ENCODE data around the gene TPO.
"Not testable (repeated sequence)": the region's sequence is repeated elsewhere in the genome, so short reads cannot be mapped to it uniquely, and the experiment has no call there.

Gene TPO

DNA sequence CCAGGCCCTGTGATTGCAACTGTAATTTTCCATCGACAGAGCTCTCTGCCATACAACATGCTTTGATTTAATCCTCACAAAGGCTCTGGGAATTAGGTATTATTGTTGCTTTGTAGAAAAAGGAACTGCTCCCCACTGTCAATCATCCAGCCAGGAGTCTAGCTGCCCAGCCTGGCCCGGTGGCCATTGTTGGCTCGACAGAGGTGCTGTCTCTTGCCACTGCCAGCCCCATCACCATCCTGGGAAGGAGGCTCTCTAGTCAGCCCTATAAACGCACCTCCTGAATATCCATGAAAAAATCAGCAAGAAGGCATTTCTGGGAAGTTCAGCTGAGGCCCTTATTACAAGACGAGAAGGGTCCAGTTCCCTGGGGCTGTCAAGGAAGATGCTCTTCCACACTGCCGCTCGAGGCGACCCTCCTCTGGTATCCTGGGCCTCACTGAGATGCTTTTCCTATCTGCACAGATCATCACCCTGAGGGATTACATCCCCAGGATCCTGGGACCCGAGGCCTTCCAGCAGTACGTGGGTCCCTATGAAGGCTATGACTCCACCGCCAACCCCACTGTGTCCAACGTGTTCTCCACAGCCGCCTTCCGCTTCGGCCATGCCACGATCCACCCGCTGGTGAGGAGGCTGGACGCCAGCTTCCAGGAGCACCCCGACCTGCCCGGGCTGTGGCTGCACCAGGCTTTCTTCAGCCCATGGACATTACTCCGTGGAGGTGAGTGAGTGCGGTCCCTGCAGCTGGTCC, 71.0 kb downstream of the TPO start:
- no peak for DNase-seq (ENCODE audit: low read depth)

DNA sequence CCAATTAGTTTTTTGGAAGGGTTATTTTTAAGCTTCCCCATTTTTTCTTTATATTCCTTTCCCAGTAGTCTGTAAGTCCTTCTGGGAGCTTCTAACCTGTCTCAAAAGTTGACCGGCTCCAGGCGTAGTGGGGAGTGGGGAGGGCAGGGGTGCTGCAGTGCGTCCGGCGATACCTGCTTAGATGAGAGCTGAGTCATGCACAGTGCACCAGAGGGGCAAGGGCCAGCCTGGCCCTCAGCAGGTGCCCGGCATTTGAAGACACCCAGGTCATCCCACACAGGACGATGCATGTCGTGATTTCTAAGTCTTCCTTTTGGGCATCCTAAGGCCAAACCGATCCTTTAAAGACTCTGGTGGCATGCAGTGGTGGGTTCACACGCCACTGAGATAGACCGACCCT, 73.4 kb downstream of the TPO start:
- no peak for DNase-seq (ENCODE audit: low read depth)

DNA sequence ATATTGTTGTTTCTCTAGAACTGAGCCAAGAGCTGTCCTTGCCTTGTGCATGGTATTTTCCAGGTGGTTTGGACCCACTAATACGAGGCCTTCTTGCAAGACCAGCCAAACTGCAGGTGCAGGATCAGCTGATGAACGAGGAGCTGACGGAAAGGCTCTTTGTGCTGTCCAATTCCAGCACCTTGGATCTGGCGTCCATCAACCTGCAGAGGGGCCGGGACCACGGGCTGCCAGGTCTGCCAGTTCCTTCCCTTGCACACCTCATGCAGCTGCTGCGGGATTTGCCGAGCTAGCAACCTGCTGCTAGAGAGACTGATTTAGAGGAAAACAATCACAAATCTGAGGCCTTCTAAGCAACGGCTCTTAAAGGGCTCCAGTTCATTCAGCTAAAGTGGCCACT, 74.5 kb downstream of the TPO start:
- DNase-seq (ENCODE audit: low read depth): no peak

DNA sequence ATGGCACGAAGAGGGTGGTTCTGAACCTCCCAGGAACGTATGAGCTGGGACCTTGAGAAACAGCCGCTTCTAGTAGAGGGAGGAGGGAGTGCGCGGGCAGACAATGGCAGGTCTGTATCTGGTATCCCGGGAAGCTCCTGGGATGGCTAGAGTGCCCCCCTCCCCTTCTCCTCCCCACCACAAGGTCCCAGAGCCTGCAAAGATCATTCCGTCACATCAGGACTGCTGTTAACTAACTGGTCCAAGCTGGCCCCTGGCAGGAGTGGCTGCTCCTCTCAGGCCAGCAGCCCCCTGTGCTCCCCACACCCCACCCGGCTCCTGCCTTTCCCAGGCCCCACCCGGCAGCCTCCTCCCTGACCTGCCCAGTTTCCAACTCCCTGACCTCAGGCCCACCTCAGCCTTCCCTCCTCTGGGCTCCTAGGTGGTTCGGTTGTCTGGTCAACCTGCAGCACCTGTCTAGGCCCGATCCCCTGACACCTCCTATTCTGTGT, 75.0 kb downstream of the TPO start:
- DNase-seq (ENCODE audit: low read depth): no peak

DNA sequence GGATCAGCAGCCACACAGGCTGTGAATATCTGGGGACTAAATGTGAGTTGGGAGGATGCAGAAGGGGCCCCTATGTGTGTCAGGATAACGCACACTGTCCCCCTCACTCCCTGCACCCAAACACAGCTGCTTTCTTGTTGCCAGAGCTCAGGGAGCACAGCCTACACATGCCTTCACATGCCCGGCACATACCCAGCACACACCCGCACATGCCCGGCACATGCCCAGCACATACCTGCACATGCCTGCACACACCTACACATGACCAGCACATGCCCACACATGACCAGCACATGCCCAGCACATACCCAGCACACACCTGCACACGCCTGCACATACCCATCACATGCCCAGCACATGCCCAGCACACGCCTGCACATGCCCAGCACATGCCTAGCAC, 75.6 kb downstream of the TPO start:
- DNase-seq (ENCODE audit: low read depth): no peak

DNA sequence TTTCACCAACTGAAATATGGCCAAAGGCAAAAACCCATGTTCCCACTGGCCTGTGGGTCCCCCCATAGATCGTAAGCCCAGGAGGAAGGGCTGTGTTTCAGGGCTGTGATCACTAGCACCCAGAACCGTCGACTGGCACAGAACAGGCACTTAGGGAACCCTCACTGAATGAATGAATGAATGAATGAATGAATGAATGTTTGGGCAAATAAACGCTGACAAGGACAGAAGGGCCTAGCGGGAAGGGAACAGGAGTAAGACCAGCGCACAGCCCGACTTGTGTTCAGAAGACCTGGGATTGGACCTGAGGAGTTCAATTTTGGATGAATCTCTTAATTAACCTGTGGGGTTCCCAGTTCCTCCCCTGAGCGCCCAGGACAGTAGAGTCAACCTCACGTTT, 76.2 kb downstream of the TPO start:
- DNase-seq (ENCODE audit: low read depth): no peak

DNA sequence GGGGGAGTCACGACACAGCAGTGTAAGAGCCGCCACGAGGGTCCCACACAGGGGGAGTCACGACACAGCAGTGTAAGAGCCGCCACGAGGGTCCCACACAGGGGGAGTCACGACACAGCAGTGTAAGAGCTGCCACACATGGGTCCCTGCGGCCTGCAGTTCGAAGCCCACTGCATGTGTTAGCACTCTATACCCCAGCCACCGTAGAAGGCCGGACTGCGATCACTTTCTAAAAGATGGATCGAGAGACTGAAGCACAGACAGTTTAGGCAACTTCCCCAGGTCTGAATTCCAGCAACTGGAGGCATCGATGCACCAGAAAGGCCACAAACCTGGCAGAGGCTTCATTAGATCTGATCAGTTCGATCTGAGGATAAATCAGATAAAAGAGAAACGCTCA, 77.1 kb downstream of the TPO start:
- DNase-seq (ENCODE audit: low read depth): not testable (repeated sequence)

DNA sequence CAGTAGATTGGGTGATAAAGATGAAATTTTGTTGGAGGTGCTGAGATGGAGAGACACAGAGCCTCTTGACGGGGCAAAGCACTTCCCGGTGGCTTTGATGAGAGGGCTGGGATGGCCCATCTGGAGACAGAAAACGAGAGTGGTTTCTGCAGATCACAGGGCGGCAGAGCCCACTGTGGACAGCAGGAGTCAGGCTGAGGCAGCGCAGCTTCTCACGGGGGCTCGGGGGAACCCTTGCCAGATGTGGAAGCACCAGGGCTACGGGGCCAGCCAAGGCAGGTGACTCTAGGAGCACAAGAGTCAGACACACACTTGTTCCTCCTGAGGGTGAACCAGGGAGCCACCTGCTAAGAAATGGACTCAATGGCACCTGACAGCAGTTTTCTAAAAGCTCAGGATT, 78.5 kb downstream of the TPO start:
- DNase-seq (ENCODE audit: low read depth): no peak

- DNase-seq (ENCODE audit: low read depth): not testable (repeated sequence)
These were observed 79.0 kb downstream of the TPO start for GRCh38 chr2:1492231-1492630.

GRCh38 chr2:1492711-1493430, 79.6 kb downstream of the TPO start:
- DNase-seq (ENCODE audit: low read depth): no peak

DNA sequence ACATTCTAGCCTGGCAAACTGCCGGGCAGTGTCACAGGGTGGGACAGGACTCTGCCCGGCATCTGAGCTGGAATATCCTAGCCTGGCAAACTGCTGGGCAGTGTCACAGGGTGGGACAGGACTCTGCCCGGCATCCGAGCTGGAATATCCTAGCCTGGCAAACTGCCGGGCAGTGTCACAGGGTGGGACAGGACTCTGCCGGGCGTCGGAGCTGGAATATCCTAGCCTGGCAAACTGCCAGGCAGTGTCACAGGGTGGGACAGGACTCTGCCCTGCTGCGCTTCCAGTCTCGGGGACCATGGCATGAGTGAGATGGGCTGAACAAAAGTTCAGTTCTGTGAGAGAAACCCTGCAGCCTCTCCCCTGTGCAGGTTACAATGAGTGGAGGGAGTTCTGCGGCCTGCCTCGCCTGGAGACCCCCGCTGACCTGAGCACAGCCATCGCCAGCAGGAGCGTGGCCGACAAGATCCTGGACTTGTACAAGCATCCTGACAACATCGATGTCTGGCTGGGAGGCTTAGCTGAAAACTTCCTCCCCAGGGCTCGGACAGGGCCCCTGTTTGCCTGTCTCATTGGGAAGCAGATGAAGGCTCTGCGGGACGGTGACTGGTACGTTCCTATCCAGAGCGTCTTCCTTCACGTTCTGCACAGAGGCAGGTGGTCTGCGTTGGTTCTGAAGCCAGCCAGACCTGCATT, 80.3 kb downstream of the TPO start:
- DNase-seq (ENCODE audit: low read depth): no peak

GRCh38 chr2:1494257-1494656, 81.0 kb downstream of the TPO start:
- no peak for DNase-seq (ENCODE audit: low read depth)

DNA sequence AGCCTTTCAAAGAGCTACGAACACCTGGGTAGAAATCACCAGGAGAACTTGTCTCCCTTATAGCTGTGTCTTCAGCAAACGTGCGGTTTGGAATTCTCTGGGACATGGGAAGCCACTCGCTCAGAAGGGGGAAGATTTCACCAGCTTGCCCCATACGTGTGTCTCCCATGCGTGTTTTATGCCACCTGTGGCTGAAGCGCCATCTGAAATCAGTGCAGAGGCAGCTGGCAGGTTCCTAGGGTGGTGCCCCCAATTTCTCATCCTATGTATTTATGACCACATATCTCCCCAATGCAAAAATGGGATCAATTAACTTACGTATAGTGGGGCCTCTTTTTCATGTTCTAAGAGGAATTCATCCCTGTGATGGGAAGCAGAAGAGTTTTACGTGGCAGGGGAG, 81.6 kb downstream of the TPO start:
- no peak for DNase-seq (ENCODE audit: low read depth)

GRCh38 chr2:1495676-1496358, 82.6 kb downstream of the TPO start:
- DNase-seq (ENCODE audit: low read depth): no peak

GRCh38 chr2:1496359-1496821, 83.1 kb downstream of the TPO start:
- no peak for DNase-seq (ENCODE audit: low read depth)

DNA sequence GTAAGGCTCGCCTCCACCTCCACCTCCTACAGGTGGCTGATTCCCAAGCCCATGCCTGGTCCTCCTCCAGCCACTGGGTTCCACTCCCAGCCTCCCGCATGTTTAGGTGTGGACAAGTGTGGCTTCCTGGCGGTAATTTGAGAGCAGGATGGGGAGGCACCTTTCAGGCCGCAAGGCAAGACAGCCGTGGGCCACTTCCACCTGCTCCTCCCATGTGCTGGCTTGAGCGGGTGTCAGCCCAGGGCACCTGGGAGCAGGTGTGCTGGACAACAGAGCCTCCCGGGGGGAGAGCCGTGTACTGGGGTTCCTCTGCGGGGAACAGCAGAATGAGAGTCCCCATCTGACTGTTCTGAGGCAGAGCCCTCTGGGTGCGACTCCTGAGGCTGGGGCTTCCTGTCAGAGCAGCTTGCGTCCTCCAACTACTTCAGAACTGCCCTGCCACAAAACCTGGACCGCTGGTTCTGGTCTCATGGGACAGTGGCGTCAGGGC, 83.9 kb downstream of the TPO start:
- no peak for DNase-seq (ENCODE audit: low read depth)

- no peak for DNase-seq (ENCODE audit: low read depth)
These were observed 84.9 kb downstream of the TPO start for GRCh38 chr2:1498176-1498575.

- no peak for DNase-seq (ENCODE audit: low read depth)
These were observed 86.0 kb downstream of the TPO start for GRCh38 chr2:1499033-1499795.

DNA sequence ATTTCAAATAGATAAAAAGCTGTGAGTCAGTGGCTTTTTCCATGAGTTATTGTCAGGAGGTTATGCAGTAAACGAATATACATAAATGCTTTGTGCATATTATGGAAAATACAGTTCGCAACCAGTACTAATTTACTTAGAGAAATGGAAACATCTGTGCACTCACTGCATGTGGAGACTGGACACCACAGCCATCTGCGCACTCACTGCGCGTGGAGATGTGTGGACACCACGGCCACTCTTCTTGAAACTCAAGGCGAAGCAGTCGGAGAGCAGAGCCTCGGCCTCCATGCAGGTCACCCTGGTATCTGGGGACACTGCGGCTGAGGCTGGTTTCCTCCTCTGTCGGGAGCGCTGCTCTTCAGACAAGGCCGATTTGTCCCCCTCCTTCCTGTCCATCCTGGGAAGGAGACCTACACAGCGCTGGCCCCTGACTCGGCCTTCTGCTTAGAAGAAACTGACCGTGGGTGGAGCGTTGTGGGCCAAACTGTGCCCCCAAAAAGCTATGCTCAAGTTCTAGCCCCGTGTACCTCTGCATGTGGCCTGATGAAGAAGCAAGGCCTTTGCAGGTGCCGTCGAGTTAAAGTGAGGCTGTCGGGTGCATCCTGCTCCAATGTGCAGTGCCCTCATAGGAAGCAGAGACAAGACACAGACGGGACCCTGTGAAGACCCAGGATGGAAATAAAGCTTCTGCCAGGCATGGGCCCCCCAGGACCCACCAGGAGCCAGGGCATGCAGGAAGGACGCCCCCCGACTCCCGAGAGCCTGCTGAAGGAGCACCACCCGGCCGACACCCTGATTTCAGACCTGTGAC, 88.0 kb downstream of the TPO start:
- DNase-seq (ENCODE audit: low read depth): no peak

DNA sequence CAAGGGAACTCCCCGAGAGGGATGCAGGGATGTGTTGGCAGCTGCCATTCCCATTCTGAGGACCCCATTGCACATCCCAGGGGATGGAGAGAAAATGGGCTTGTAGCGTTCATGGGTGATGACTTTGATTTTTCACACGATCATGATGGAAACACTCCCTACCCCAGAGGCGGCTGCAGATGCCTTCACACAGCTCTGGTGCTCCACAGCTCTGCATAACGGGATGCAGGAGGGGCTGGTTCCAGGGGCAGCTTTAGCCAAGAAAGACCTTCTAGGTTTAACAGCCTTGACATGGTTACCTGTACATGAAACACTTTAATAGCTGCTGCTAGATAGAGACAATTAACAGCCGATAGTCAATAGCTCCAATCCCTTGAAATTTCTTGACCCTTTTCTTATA, 88.7 kb downstream of the TPO start:
- DNase-seq (ENCODE audit: low read depth): no peak
